NCI-H146 treated with DMSO at 0.1 percent for 48 hours (cell line): ENCODE measurements around the gene MAS1L.

Experiments
- DNase-seq: peaks from one replicate; lab custom pipeline; 2025; ENCODE audit not compliant: unreplicated experiment; lab: John Stamatoyannopoulos, UW

The MAS1L gene

DNA sequence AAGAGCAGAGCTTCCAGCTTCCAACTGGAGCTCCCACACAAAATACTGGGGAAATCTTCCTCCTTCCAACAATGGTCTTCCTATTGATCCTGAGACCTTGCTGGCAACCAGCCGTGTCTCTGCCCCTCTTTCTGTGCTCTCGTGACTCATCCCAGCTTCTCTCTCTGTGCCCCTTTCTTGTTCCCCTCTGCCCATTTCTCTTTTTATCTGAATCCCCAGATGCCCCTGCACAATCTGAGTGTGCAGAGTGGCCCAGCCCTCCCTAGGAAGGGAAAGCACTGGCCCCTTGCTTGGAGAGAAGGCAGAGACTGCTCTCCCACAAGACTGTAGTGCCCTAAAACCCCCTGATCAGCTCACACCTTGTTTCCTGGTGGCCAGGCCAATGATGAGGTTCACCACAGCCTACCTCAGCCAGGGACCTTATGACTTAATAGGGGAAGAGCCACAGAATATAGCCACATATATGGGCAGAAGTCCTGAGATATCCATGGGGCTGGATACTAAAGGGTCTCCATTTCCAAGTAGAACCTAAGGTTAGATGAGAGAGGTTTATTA lies 23.1 kb upstream of the MAS1L start:
- DNase-seq, result no peak

DNA sequence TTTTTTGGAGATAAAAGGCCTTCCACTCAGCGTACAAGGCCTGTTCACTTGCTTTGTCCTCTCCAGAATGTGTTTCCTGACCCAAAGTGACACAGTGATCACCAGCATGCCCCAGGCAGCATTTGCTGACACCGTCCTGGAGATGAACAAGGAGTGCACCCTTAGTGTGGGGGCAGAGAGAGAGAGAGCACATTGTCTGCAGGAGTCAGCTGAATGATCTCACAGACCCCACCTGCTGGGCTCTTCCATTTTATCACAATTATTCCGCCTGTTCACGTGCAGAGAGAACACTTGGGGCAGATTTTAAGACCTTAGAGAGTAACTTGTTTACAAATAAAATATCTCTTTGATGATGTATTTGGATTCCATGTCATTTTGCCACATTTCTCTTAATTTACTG lies 22.4 kb upstream of the MAS1L start:
- DNase-seq, result no peak

DNA sequence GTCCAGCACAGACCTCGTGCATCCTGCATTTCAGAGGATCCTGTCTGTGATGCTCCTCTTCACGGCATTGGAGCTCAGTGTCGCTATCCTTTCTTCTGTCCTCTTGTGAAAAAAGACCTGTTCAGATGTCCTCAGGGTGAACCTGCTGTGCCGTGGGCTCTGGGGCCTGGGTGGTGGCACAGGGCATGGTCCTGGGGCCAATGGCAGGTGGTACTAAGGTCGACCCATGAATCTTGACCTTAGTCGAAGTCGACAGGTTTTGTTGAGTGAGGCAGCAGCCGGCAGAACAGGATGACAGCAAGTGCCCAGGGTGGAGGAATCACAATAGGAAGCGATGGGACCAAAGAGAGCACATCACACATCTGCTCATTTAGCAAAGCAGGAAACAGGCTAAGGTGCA lies 22.0 kb upstream of the MAS1L start:
- no peak for DNase-seq

DNA sequence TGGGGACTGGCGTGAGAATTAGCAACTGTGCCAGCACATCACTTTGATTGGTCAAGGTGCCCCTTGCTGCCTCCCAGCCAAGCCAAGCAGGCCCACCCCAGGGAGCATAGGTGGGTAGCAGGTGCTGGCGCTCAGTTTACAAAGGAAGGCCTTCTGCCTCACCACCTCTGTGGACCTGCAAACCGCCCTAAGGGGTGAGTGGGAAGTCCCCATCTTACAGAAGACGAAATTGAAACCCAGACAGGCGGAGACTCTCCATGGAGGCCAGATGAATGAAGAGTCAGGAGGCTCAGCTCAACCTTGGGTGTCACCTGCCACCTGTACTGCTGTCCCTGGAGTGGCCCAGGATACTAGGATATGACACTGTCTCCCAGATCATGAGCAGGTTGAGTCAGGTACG lies 21.5 kb upstream of the MAS1L start:
- DNase-seq, result no peak

DNA sequence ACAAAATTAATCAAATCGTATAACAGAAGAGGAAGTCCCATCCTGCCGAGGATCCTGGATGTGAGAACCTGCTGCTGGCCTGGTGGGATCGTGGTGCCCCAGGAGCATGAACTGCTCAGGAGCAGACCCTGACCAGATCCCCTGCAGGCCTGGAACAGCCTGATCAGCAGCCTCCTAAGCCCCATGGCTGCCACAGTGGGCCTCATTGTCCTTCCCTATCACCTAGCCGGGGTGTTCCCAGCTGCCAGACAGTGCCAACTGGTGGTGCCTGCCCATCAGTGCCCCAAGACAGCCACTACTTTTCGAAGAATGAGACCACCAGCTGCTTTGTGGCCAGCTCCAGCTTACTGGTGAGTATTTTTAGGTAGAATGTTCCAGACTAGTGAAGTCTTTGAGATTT lies 19.6 kb upstream of the MAS1L start:
- DNase-seq, result no peak

DNA sequence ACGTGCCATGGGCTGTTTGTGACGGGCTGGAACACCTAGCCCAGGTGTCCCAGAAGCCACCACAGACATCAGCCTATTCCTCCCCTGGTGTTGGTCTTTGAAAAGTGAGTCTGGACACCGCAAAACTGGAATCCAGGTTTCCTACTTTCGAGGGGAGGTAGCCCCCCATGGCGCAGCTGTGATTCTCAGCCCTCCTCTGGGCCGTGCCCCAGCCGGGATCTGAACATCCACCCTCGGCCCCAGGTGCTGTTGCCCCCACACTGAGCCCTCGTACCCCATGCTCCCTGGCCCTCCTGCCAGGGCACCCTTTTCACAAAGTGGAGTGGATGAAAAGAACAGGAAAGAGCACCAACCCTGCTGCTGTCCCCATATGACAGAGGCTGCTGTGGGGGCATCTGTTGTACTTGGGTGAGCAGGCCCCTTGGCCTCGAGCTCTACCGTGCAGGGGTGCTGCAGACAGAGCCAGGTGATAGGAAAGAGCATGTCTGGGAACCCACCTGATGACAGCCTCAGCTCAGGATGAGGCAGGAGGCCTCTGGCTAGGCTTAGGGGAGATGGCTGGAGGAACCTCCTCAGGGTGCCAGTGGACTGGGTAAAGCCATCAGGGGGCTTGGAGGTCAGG lies 18.8 kb upstream of the MAS1L start:
- DNase-seq, result no peak

DNA sequence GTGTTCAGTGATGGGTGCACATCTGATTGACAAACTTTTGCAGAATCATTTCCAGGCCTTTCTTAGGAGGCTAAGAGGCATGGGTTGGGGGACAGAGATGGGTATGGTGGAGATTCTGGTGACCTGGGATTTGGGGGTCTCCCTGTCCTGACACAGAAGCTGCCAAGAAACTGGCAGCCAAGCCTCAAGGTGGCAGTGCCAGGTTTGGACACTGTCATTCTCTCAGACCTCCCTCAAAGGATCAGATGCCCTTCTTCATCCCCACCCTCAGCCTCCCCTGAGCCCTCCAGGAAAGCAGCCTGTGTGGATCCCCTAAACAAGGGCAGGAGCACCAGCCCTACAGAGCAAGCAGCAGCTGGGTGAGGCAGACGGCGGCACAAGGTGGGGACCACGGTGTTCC lies 18.1 kb upstream of the MAS1L start:
- no peak for DNase-seq

DNA sequence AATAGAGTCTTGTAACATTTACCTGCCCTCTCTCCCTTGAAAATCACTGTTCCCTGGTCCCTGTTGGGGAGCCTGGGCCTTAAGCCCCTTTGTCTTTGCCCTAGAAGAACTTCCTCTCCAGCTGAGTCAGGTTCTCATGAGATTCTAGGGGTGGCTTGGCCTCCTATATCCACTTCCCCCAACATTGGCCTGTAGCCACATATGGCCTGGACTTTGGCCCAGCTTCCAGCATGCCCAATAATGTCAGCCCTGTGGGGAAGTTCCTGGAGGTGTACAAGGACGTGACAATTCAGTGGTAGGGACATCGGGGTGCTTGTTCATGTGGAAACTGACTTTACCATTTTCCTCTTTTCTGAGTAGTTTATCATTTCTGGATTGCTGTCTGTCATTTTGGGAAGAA lies 17.2 kb upstream of the MAS1L start:
- DNase-seq, result no peak

DNA sequence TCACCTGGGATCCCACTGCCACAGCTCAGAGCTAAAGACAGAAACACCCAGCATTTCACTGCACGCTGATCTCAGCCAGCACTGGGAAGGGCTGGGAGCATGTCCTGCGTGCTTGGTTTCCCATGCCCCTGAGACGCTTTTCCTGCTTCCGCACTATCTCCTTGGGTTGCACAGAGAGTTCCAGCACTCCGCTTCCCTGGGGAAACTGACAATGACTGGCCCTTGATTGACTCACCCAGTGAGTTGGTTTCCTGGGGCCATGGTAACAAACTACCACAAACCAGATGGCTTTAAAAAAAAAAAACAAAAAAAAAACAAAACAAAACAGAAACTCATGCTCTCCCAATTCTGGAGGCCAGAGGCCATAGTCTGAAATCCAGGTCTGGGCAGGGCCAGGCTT lies 14.8 kb upstream of the MAS1L start:
- no peak for DNase-seq

DNA sequence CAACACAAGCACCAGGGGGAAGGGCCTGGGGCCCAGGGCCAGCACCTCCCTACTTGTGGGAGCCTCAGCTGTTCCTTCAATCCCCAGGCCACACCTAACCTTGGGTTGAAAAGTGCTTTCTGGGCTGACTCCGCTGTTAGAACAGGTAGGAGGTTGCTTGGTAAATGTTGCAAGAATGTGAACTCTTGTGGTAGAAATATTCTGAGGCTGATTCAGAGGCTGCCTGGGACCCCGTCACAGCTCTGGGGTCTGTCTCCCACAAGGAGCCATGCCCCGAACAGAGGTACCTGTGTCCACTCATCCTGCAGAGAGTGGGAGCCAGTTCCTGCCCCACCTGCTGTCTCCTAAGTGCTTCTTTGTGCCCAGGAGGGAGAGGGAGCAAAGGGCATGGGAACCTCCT lies 14.4 kb upstream of the MAS1L start:
- DNase-seq, result no peak

DNA sequence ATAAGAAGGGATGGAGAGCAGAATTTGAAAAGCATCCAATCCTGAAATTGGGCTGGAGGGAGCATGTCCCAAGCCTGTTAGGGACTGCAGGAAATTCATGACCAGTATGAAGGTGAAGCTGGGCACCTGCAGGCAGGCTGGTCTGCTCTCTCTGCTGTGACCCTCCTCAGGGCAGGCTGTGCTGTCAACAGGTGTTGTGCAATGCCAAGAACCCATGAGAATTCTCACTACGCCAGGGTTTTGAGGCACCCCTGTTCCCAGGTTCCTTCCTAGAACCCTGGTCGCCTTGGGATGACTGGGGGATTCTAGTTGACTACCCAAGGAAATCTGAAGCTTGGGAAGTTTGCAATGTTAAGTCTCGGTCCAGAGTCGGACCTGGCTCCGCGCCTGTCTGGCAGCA lies 13.3 kb upstream of the MAS1L start:
- no peak for DNase-seq

DNA sequence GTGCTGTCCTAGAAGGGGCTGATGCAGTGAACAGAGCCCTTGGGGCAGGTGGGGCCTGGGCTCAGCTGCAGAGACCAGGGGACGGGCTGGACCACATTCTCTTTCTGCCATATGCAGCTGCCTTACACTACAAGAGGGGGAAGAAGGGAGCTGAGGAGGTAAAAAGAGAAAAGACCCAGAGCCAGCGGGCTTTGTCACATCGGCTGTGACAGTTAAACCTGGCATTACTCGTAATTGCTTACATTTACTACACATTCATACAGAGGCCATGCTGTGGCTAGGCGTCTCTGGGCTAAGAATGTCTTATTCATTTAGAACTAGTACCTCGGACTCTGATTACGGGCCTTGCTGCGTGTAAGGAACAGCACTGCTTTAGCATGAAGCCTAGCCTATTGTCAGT lies 12.8 kb upstream of the MAS1L start:
- DNase-seq, result no peak

DNA sequence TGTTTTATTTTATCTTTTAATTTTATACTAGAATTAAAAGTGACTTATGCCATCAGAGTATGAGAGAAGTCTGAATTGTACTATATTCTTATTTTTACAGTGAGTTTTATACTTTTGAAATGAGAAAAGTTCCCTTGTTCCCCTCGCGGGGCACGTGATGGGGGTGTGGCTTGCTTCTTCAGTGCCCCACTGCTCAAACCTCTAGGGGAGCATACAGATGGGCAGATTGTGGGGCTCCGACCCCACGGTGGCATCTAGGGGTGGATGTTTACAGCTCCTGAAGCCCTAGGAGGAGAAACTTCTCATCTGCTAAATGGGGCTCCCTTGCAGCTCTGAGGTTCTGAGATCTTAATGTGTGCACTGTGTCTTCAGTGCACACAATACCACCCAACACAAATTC lies 11.9 kb upstream of the MAS1L start:
- DNase-seq, result no peak

DNA sequence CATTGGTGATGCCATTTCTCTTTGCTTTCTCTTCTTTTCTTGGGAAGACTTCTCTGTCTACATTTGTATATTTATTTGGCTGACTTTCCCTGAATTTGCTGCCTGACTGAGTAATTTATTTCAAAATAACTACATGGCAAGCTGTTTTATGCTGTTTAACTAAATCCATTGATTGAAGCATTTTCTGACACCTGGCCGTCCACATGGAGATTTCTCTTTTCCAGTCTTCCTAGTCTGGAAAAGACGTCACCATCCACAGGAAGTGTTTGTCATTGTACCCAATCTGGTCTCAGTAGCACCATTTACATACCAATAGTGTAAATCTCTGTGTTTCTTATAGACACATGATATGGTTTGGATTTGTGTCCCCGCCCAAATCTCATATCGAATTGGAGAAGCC lies 9.2 kb upstream of the MAS1L start:
- no peak for DNase-seq

DNA sequence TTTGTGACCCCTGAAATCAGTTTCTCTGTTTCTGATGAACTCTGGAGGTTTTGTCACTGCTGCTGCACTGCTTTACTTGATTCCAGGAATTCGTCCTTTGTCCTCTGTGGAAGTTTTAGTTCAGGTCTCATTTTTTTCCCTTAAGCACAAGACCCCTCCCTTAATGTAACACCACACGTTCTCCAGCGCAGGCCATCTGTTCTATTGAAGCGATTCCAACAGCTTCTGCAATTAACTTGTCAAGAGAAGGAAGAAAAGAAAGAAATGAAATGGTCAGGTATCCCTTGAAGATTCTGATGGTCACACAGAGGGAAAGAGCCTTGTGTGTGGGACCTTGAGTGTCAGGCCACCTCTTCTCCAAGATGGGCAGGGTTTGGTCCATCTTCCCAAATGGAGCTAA lies 7.8 kb upstream of the MAS1L start:
- DNase-seq, result no peak

DNA sequence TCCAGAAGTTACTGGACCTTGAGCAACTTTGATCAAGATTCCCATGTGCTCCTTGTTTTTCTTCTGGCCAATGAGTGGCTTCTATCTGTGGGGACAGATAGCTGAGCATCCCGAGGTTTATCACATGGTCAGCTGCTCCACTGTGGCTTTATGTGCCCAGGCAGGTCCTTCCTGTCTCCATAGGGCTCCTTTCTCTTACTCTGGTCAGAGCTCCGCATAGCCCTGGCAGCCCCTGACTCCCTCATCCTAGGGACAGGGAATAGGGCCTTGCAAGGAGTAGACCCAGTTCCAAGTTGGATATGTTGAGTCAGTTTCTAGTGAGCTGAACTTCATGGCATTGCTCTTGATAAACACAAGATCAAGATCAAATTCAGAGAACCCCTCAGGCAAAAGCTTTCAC lies 6.4 kb upstream of the MAS1L start:
- DNase-seq, result no peak

DNA sequence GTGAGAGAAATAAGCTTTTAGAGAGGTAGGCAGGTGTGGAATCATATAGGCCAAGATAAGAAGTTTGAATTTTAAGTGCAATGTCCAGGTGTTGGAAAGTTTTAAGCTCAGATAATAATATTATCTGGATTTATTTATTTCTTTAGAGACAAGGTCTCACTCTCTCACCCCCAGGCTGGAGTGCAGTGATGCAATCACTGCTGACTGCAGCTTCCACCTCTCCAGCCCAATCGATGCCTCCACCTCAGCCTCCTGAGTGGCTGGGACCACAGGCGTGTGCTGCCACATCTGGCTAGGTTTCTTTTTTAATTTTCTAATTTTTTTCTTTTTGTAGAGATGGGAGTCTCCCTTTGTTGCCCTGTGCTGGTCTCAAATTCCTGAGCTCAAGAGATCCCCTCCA lies 5.5 kb upstream of the MAS1L start:
- DNase-seq, result no peak

DNA sequence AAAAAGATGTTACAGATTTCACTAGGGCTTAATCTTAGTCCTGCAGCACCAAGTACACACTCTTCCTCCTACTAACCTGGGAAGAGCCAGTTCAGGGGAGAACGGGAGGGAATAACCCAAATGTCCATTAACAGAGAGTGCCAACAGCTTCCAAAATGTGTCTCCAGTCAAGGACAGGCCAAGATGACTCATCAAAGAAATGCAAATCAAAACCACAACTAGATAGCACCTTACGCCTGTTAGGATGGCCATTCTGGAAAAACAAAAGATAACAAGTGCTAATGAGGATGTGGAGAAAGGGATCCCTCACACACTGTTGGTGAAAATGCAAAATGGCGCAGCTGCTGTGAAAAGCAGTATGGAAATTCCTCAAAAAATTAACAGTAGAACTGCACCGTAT lies 3.8 kb upstream of the MAS1L start:
- DNase-seq, result no peak

DNA sequence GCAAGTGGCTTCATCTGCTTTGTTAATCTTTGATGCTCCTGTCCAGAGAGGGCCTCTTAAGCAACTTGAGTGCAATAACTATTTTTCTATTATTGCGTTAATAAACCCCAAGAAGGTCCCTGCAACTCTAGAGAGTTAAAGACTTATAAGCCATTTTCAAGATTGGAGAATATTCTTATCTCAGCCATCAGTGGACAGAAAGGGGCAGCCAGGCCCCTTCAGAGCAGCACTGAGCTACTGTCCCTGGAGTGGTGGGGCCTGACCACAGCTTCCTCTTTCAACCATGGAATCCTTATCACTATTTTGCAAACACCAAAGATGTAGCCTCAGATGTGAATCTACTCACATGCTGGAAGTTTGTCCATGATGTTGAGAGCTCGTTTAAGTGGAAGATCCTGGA lies 2.8 kb upstream of the MAS1L start:
- no peak for DNase-seq

DNA sequence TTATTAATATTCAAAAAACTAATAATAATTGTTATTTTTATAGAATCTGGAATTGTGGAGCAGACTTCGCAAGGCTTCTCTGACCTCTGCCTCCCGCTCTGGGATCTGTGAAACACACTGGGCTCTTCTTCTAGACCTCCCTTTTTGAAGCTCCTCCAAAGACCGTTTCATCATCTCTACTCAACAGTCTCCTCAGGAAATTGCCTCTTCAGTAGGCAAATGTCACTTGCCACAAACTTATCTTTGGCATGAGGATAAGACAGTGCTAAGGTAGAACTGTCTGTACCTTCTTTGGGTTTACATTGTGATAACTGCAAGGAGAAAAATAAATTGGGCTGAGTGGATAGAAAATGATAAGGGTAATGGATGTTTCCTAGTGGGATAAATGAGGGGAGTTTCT lies 2.3 kb upstream of the MAS1L start:
- DNase-seq, result no peak

DNA sequence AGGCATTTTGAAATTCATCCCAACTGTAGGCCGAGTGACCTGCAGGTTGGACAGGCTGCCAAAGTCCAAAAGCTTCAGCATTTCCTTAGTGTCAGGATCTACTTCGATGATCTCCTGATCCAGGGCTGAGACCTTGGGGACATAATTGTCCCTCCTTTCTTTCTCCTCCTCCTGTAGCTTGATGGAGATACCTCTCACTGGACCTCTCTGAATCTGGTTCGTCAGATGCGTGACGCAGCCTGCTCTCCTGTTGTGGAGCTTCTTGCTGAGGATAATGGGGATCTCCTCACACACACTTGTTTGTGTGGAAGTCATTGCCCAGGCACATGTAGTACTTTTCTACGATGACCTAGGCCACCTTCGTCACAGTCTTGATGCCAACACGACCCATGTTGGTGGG lies 1.5 kb upstream of the MAS1L start:
- DNase-seq, result no peak

DNA sequence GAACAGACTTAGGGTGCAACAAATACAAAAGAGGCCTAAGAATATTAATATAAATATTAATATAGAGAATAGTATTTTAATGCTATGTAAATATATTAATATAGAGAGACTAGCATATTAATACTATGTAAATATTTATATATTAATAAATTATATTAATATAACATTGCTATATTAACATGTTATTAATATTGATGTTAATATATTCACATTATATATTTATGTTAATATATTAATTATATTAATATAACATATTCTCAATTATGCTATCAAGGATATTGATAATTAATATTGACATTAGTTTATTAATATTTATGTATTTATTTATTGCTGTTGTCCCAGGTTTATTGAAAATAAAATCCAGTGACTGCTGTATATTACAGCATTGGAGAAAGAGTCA lies 1.1 kb upstream of the MAS1L start:
- no peak for DNase-seq

DNA sequence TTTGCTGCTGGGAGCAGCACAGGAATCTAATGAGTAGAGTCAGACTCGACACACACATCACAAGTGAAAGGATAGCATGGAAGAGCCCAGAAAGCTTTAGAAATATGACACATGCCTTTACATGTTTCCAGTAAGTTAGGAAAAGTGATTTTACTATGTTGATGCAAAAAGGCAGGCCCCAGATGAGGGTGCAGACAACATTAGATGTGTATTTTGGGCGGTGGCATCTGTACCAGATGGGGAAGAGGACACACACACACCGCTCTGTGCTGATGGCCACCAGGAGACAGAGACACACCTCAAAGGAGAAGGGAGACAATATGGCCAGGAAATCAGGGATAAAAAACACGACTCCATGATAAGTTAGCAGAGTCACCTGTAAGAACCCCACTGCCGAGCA lies 625 bp downstream of the MAS1L start:
- DNase-seq, result no peak

DNA sequence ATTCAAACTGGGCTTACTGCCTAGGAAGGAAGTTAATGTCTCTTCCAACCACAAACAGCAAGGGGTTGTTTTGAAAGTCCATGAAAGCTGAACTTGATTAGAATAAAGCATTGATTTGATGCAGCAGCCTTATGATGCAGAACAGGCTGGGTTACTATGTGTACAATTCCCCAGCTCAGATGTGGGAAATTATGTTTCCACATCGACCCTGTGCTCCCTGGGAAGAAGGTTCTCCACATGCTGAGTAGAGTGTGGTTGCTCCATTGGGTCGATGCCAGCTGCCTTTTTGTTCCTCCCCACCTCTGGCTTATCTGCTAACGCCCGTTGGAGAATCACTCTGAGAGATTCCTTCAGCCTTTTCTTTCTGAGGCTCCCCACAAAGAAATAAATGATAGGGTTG lies 1.2 kb downstream of the MAS1L start:
- DNase-seq, result no peak
